Activated gamma-delta T cell treated with anti-CD3 and anti-CD28 coated beads, Interleukin-2, amount 50 U/mL, for 16 hours (primary cell): ENCODE measurements around the gene EYS.

Experiments
- DNase-seq: peaks from one replicate; pipeline ENCODE4 v3.0.0-alpha.2; 2020; ENCODE audit warnings: low read depth

The EYS gene

DNA sequence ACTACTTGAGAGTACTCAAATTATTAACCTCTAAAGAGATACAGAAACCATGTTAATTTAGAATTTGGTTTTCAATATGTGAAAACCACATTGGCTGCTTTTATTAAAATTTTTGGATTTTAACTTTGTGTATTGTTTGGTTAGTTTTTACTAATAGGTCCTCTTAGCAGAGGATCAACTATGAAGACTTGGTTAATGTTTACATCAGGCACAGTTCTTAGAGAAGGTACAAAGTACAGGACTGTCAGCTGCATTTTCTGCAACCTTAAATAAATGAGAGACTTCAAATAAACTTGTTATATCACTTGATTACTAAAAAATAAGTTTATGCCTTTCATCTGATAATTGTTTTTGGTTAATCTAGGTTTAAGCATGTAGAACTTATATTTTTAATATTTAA is 1982.3 kb downstream of the EYS start:
- DNase-seq, result no peak

DNA sequence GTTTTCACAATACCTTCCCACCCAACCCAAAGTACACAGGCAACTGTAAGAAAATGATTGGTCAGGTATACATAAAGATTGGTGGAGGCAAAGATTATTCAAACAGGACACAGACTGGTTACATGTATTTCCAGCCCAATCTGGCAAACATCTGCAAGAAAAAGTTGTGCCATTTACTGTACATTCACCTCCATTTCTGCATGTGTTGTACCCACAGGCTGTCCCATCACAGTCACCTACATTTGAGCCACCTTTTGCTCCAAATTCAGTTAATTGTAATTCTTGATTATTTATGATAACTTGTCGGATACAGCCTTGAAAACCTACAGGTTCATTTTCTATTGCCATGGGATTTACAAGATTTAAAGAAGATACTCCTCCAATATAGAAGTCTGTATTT is 1985.8 kb downstream of the EYS start:
- DNase-seq, result no peak

DNA sequence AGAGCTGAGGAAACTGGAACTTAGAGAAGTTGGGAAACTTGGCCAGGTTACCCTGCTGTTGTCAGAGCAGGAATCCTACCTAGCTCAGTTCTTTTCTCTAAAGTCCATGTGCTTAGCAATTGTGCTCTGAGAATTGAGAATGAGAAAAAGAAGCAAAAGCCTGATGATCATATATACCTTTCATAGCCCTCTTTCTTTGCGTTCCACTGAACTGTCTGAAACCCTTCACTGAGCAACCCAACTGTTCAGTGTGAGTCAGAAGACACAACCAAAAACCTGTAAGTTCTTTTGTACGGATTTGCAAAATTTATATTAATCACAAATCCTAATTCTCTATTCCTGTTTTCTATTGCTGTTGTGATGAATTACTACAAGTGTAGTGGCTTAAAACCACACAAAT is 1990.9 kb downstream of the EYS start:
- DNase-seq, result no peak

DNA sequence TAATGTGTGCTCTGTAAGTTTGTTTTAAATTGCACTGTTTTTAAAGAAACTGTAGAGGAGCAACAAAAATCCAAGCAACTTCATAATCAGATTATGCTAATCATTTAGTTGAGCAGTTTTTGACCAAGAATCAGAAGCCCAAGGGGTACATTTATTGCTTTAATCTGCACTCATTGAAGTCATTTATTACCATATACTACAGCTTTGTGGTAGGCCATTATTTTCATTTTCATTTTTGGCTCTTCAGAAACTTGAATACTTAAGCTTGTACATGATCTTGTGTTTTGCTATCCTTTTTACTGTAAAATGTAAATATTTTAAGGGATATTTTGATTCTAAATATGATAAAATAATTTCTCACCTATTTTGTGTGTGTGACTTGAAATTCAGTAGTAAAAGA is 1992.9 kb downstream of the EYS start:
- no peak for DNase-seq

DNA sequence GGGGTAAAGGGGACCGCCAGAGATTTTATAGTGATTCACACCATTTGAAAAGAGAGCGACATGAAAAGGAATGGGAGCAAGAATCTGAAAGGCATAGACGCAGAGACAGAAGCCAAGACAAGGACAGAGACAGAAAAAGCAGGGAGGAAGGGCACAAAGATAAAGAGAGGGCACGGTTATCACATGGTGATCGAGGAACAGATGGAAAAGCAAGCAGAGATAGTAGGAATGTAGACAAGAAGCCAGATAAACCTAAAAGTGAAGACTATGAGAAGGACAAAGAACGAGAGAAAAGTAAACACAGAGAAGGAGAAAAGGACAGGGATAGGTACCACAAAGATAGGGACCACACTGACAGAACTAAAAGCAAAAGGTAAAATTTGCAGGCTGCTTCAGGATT is 1993.7 kb downstream of the EYS start:
- no peak for DNase-seq

- no peak for DNase-seq
Observed at GRCh38 chr6:63709148-63709547, 1997.9 kb downstream of the EYS start.

GRCh38 chr6:63708631-63709030 is 1998.4 kb downstream of the EYS start:
- DNase-seq, result no peak

DNA sequence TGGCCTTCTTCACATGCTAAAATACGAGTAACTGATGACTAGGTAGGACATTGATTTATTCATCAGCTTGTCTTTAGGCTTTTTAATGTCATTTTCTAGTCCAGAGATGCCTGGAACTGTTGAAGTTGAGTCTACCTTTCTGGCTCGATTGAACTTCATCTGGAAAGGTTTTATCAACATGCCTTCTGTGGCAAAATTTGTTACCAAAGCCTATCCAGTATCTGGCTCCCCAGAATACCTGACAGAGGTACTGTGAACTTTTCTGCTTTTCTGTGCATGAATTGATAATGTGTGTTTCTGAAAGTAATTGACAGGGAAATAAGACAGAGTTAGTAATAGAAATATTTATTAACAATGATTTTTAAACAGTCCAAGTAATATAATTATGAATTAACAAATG is 2000.4 kb downstream of the EYS start:
- DNase-seq, result no peak

DNA sequence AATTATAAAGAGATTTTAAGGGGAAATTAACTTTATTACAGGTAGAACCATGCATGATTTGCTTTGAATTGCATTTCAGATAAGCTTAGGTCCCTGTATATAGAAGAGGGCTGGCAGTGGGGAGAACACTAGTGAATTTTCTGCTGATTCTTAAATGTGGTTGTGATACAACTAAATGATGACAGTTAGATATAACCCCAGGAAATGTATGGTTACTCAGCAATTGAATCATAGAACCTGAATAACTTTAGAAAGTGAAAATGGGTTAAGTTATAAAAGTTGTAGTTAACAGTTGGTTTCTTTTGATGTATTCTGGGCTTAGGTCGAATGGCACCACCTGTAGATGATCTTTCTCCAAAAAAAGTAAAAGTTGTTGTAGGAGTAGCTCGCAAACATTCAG is 2001.3 kb downstream of the EYS start:
- DNase-seq, result no peak

- no peak for DNase-seq
Observed at GRCh38 chr6:63690221-63690620, 2016.8 kb downstream of the EYS start.

DNA sequence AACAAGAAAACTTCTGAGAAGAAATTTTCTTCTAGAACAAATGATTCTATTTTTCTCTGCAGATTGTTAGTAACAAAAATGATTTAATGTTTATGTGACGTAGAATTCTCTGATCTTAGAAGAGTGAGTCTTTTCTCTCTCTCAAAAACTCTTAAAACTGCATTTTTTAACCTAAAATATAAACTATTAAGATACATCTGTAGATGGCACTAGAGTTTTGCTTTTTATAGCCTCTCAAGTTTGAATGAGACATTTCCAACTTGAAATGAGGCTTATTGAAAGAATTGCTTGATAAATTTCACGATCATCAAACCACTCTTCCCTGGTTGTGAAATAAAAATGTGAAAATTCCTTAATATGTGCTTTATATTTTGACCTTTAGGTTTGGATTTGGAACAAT is 2017.6 kb downstream of the EYS start:
- DNase-seq, result no peak

DNA sequence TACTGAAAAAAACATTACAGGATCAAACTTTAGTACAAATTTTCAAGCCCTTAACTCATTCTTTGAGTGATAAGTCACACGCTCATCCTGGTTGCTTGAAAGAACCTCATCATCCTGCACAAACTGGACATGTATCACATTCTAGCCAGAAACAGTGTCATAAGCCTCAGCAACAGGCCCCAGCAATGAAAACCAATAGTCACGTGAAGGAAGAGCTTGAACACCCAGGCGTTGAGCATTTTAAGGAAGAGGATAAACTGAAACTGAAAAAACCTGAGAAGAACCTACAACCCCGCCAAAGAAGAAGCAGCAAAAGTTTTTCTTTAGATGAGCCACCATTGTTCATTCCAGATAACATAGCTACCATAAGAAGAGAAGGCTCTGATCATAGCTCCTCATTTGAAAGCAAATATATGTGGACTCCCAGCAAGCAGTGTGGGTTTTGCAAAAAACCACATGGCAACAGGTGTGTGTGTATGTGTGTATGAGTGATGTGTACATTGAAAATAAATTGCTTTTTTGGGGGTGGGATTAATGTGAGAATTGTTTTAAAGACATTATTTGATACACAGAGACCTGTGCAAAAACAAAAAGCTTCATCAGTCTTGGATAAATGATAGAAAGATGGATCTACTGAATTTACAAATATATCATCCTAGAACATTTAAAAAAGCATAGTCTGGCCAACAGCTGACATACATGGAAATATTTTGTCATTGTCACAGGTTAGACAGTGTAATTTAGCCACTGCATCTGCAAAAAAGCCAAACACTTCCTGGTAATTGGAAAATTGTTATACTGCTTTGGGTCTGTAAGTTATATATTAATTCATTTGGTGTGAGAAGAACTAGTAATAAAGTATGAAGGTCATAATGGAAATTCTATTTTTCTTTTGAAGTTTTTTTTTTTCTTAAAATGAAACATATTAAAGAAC is 2021.3 kb downstream of the EYS start:
- DNase-seq, result no peak

- DNase-seq, result no peak
Observed at GRCh38 chr6:63683071-63683603, 2023.9 kb downstream of the EYS start.

- DNase-seq, result no peak
Observed at GRCh38 chr6:63677282-63677681, 2029.7 kb downstream of the EYS start.

DNA sequence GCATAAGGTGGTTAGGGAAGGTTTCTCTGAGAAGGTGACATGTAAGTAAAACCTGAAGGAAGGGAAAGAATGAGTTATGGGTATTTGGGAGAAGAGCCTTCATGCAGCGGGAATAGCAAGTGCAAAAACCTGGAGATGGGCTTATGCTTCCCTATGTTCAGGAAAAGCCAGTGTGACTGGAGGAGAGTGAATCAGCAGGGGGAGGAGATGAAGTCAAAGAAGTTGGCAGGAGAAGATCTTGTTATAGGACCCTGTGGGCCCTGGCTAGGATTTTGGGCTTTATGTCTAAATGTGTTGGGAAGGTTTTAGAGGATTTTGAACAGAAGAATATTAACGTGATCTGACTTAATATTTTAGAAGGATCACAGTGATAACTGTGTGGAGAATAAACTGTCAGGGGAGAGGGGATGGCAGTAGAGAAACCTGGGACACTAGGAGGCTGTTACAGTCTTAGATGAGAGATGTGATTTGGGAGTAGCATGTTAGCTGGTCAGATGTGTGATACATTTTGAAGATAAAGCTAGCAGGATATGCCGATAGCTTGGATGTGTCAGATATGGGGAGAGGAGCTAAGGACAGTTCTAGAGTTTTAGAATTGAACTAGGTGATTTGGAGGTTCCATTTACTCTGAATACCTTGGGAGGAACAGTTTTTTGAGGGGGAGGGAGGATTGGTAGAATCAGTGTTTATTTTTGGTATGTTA is 2030.5 kb downstream of the EYS start:
- DNase-seq, result no peak

DNA sequence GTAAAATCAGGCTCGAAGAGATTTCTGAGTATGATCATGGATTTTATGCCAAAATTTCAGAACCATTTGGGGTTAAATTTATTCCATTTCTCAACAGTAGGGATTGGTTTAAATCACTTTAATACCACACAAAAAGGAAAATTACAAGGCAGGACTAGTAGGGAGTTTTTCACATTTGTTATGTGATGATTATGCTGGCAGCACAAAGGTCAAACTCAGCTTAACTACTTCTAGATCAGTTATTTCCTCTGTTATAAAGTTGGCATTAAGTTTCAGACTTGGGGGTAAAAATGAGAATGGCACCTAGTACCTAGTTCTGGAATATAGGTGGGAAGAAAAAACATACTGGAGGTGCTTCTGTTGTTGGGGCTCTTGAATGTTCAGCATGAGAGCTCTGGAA is 2031.9 kb downstream of the EYS start:
- no peak for DNase-seq

DNA sequence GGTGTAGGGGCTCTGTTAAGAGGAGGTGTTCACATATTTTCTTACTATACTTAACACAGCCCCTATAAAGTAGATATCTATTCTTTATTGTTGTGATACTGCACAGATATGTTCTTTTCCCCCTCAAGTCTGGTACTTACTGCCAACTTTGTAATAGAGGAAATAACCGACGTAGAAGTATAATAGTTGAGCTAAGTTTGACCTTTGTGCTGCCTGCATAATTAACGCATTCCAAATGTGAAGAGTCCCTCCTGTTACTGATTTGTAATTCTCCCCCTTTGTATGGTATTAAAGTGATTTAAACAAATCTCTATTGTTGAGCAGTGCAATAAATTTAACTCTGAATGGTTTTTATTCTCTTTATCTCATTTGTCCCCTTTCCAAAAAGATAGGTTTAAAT is 2032.4 kb downstream of the EYS start:
- DNase-seq, result no peak

GRCh38 chr6:63673692-63674091 is 2033.3 kb downstream of the EYS start:
- DNase-seq, result no peak

DNA sequence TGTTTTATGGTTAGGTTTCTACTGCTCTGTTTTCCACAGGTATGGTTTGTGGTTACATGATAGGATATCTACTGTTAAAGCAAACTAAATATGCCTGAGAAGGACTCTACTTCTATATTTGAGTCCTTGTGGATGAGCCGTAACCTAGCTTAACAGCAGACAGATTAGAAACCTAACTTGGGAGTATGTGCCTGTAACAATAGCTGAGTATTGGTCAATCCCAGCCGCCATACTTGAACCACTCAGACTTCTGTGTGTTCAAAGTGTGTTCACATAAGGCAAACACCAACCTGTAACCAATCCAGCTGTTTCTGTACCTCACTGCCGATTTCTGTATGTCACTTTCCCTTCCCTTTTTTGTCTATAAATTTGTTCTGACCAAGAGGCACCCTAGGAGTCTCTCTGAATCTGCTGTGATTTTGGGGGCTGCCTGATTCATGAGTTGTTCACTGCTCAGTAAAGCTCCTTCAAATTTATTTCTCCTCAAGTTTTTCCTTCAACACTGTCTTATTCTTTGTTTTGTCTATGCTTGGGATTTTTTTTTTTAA is 2034.4 kb downstream of the EYS start:
- DNase-seq, result no peak

- no peak for DNase-seq
Observed at GRCh38 chr6:63671098-63671754, 2035.8 kb downstream of the EYS start.
